HG03196 (cell line): ENCODE results near the gene RHCG.
"Not testable (repeated sequence)": the region's sequence is repeated elsewhere in the genome, so short reads cannot be mapped to it uniquely, and the experiment has no call there.

Source experiments
- ATAC-seq: cut with Tn5 transposase; IDR thresholded peaks from one replicate; pipeline ENCODE4 v1.9.1; 2021; ENCODE audit not compliant: unreplicated experiment

The RHCG gene

GRCh38 chr15:89479173-89479572 is 17.2 kb downstream of the RHCG start:
- ATAC-seq: no peak

GRCh38 chr15:89477411-89478242 is 18.8 kb downstream of the RHCG start:
- ATAC-seq: no peak

DNA sequence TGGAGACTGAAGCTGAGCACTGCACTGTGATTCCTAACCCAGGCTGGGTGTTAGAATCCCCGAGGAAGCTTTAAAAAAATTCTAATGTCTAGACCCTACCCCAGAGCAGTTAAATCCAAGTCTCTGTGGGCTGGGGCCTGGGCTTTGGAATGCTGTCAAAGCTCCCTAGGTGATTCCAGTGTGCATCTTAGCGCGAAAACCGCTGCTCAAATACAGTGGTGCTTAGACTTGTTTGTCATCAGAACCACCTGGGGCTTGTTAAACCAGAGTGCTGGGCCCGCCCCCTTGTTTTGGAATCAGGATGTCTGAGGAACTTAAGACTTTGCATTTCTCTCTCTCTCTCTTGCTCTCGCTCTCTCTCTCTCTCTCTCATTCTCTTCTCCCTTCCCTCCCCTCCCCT is 20.7 kb downstream of the RHCG start:
- ATAC-seq: no peak

GRCh38 chr15:89472785-89473256 is 23.6 kb downstream of the RHCG start:
- no peak for ATAC-seq

DNA sequence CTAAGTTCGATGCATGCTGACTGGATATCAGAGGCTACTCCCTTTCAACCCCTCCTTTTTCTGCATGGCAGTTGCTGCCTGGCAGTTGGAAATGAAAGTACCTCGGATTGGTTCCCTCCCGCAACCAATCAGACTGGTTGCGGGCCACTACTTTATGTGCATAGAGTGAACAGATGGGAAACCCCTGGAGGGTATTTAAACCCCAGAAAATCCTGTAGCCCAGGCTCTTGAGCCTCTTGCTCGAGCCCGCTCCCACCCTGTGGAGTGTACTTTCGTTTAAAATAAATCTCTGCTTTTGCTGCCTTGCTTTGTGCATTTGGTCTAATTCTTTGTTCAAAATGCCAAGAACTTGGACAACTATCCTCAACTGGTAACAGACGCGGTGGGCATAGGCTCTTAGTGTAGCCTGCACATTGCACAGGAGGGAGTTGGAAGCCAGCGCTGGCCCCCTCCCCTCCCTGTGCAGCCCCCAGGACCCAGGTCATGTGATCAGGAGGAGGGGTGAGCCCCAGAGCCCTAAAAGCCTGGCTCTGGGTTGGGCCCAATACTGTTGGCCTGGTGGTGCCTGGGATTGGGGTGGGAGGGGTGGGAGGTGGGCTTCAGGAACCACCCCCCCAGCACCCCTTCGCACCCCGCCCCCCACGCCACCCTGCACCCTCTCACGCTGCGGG is 26.8 kb downstream of the RHCG start:
- no peak for ATAC-seq

DNA sequence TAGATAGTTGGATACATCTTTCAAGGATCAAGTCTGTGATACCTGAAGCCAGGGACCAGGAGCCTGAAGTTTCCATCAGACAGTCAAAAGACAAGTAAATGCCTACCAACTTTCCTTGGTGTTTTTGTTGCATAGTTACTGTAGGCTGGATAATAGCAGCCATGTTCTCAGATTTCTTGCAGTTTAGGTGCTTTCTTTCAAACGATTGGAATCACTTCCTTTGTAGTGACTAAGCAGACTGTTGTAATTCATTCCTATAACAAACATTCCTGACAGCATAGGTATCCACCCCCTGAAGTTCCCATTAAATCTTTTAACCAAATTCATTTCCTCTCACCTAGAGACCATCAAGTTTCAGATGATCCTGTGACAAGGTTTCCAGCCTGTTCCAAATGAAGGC is 27.6 kb downstream of the RHCG start:
- ATAC-seq: not testable (repeated sequence)

GRCh38 chr15:89463113-89463512 is 33.3 kb downstream of the RHCG start:
- ATAC-seq: no peak

DNA sequence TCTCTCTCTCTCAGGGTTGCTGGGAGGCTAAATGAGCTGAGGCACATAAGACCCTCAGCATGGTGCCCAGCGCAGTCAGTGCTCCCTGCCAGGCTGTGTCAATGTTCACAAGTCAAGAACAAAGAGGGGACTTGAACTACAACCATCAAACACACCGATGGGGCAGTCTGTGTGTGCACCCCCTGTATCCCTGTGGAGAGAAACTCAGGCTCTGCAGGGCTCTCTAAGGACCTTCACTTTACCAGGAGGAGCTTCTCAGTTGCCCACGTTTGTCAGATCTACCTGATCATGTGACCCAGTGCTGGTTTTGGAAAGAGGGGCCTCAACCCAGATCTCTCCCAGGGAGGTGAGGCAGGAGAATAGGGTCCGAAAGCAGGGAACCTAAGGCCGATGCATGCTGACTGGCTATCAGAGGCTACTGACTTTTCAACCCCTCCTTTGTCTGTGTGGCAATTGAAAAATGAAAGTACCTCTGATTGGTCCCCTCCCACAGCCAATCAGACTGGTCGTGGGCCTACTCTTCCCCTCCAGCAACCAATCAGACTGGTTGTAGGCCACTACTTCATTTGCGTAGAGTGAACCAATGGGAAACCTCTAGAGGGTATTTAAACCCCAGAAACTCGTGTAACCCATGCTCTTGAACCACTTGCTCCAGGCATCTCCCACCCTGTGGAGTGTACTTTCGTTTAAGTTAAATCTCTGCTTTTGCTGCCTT is 34.0 kb downstream of the RHCG start:
- ATAC-seq: no peak

DNA sequence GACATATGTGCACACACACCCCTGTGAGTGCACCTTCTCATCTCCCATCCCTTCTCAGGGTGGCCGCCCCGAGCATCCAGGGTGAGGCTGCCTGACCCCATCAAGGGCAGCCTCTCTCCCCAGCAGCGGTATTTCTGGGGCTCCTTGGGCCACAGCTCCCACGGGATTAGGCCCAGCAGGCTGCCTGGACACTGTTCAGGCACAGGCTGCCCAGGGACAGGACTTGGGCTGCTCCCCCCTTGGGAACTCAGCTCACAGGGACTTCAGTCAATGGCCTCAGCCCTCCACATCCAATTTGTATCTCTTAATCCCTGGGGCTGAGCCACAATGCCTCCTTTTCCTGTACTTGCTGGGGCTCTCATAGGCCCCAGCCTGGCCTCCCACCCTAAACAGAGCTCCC is 35.0 kb downstream of the RHCG start:
- ATAC-seq: no peak

DNA sequence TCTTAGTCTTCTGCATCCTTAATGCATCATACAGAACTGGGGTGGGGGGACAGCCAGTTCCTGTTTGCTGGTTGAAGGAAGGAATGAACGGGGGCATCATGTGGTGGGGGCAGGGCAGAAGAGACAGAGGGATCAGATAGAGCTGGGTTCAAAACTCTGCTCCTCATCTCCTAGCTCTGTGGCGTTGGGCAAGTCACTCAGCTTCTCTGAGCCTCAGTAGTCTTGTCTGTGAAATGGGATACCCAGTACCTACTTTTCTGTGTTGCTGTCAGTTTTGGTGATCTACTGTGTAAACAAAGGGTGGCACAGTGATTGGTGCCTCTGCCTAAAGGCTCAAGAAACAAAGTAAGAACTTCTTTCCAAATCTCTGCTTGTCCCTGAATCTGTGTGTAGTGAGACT is 36.3 kb downstream of the RHCG start:
- no peak for ATAC-seq

GRCh38 chr15:89459271-89460038 is 36.9 kb downstream of the RHCG start:
- ATAC-seq: no peak

DNA sequence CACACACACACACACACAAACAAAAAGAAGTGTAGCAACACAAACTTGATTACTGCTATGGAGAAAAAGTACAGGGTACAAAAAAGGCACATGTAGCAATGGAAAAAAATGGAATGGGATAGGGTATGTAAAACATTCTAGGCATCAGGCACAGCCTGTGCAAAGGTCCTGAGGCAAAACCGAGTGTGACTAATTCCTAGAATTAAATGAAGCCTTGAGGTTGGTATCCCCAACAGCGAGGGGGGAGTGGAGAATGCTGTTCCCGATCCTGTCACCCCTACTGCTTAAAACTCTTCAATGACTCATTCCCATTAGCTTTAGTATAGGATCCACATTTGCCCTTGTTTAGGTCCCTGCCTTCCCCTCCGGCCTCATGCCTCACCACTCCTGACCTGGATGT is 37.9 kb downstream of the RHCG start:
- no peak for ATAC-seq

DNA sequence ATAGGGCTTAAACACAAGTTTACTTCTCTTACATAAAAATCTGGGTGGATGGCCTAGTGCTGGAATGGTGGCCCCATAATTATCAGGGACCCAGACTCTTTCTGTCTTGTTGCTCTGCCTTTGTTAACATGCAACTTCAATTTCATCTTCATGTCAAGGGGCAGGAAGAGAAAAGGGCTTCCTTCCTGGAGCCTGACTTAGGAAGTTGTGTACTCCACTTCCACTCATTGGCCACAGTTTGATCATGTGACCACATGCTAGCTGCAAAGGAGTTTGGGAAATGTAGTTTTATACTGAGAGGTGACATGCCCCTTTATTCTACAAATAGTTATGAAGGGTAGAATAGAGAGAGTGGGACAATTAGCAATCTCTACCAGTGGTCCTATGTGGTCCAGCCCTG is 39.3 kb downstream of the RHCG start:
- no peak for ATAC-seq

- ATAC-seq: no peak
Observed at GRCh38 chr15:89455535-89455934, 40.8 kb downstream of the RHCG start.

DNA sequence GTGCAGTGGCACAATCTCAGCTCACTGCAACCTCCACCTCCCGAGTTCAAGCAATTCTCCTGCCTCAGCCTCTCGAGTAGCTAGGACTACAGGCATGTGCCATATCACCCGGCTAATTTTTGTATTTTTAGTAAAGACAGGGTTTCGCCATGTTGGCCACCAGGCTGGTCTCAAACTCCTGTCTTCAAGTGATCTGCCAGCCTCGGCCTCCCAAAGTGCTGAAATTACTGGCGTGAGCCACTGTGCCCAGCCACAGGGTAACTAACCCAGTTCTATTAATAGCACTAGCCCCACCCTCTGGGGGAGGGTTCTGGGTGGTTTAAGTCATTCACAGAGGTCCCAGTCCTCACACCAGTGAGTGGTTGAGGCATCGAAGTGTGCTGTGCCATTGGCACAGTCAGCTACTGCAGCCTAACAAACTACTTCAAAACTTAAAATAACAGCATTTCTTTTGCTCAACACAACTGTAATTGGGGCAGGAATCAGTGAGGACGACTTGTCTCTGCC is 44.0 kb downstream of the RHCG start:
- ATAC-seq: no peak

- ATAC-seq: no peak
Observed at GRCh38 chr15:89451846-89452245, 44.5 kb downstream of the RHCG start.

DNA sequence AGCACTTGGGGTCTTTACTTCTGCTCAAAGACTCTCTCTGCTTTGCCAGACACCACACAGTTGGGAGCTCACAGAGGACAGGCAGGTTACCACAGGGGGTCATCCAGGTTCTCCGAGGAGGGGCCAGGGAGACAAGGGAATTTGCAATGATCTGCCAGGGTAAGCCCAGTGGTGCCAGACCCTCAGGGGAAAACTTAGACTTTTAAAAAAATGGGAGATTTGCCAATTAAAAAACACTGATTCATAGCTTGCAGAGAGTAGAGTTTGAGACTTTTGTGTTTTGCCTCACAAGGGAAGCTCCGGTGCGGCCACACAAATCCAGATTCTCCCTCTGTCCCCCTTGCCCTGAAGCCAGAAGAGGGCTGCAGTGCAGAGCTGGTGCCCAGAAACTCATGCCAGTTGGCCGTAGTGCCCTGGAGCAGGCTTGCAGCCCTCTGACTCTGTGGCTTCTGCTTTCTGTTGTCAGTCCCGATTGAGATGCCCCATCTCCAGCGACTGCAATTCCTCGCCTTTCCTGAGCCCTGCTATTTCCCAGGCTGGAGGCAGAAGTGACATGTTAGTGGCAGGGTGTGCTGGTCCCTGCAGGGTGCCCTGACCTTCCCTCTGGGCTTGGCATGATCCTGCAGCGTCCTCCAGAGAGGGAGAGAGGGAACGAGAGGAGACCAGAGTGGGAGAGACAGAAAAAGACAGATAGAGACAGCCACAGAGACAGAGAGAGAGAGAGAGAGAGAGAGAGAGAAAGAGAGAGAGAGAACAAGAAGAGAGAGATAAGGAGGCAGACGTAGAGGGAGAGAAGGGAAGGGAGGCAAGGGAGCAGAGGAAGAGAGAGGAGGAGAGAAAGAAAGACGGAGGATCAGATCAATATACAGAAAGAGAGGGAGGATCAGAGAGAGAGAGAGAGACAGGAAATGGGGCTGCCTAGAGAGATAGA is 46.0 kb downstream of the RHCG start:
- ATAC-seq: no peak

GRCh38 chr15:89448825-89449224 is 47.6 kb downstream of the RHCG start:
- ATAC-seq: no peak

- no peak for ATAC-seq
Observed at GRCh38 chr15:89447676-89448075, 48.7 kb downstream of the RHCG start.
